Measurements from ENCODE around the gene GMPR2.

DNA sequence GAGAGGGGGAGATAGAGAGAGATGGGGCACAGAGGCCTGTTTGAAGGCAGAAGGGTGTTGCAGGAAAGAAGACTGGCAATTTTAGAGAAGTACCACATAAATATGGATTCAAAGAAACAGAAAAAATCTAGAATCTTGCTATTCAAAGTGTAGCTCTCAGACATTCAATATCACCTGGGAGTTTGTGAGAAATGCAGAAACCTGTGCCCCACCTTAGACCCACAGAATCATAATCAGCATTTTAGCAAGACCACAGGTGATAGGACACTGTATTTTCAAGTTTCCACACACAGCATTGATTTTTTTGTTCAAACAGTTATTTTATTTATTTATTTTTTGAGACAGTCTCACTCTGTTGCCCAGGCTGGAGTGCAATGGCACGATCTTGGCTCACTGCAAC, 3.8 kb upstream of the GMPR2 start:
- TF ChIP-seq, protein P1, sequence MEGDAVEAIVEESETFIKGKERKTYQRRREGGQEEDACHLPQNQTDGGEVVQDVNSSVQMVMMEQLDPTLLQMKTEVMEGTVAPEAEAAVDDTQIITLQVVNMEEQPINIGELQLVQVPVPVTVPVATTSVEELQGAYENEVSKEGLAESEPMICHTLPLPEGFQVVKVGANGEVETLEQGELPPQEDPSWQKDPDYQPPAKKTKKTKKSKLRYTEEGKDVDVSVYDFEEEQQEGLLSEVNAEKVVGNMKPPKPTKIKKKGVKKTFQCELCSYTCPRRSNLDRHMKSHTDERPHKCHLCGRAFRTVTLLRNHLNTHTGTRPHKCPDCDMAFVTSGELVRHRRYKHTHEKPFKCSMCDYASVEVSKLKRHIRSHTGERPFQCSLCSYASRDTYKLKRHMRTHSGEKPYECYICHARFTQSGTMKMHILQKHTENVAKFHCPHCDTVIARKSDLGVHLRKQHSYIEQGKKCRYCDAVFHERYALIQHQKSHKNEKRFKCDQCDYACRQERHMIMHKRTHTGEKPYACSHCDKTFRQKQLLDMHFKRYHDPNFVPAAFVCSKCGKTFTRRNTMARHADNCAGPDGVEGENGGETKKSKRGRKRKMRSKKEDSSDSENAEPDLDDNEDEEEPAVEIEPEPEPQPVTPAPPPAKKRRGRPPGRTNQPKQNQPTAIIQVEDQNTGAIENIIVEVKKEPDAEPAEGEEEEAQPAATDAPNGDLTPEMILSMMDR (IDR thresholded peaks at IDR 0.05 in 8 of 11, conservative IDR thresholded peaks at IDR 0.05 in 3 of 11), result no peak
- TF ChIP-seq POLR2AphosphoS5 (IDR thresholded peaks at IDR 0.05), result no peak

Data from spleen (tissue), 7 donors.